Measurements from ENCODE around the gene PARG.
"Not testable (repeated sequence)": the region's sequence is repeated elsewhere in the genome, so short reads cannot be mapped to it uniquely, and the experiment has no call there.

The PARG gene

DNA sequence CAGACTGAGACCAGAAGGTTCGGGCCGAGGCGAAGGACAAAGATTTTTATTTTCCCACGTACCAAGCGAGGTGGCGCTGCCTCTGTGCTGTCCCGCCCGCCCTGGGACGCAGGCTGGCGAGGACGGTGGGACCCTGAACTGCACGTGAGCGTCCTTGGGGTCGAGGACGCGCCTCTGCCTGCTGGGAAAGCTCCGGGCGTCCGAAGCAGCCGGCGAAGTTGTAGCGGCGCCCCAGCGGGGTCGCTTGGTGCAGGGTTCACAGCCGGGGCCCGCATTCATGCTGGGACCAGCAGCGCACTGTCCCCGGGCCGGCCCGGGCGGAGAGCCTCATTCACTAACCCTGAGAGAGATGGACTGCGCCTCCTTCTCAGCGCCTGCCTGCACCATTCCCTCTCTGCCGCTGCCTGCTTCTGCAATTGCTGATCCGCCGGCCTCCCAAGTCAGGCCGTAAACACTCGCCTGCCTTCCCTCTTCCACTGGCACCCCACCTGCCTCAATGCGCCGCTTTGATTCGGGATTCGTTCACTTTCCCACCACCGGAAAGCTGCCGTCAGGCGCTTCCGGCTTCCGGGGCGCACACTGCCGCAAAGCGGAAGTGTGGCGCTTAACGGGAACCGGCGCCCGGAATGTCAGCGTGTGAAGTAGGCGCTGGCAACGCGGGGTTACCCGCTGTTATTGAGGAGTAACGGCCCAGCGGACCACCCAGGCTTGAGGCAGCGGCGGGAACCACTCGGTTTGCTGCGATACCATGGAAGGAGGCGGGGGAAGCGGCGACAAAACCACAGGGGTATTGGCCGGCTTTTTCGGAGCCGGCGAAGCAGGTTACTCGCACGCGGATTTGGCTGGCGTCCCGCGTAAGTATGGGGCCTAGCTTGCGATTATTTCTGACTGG is at the start of gene PARG, which contains the start of gene TIMM23B:
Gene PARG, minus strand, starts transcription at position 581 of the 892 bp plus-strand sequence. Its CDS starts 302 bp downstream, at position 279.
Gene TIMM23B, plus strand, starts transcription at position 607 of the 892 bp plus-strand sequence. Its CDS starts 142 bp downstream, at position 749.
- DNase-seq (ENCODE audit: extremely low spot score), result peak; percentile 65
- CTCF ChIA-PET, POLR2A ChIA-PET: not testable (repeated sequence)

DNA sequence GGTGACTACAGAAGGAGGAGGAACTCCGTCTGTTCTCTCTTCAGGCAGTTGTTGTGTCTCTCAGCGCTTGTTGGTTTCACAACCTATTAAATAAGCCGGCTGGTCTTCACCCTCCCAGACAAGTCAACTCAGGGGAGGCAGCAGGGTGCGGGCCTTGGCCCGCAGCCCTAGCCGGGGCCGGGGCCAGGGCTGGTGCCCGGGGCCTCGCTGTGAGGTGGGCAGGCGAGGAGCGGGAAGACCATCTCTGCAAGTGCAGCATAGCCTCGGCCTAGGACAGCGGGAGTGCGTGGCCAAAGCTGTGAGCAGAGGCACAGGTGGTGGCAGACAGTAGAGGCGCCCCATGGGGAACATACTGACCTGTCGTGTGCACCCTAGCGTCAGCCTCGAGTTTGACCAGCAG is 46.5 kb upstream of the PARG start, which contains the start of gene AGAP6:
Gene AGAP6, plus strand, starts transcription at position 31 of the 400 bp plus-strand sequence. Its CDS starts 310 bp downstream, at position 341.
- POLR2A ChIA-PET, result not testable (repeated sequence)

DNA sequence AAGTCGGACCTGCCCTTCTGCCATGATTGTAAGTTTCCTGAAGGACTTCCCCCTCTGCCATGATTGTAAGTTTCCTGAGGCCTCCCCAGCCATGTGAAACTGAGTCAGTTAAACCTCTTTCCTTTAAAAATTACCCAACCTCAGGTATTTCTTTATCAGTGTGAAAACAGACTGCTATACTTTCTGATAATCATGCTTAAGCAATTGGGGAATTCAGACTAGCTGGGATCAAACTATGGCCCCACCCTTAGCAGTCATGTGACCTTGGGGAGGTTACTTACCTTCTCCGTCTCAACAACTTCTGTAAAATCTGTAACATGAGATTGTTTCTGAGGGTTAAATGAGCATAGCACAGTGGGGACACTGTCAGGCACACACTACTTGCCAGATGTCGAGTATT is 45.4 kb upstream of the PARG start:
- CTCF ChIA-PET; POLR2A ChIA-PET; DNase-seq (ENCODE audit: extremely low spot score): not testable (repeated sequence)

More for the DNA sequence above, 46.5 kb upstream of the PARG start, which contains the start of gene AGAP6:
- DNase-seq (ENCODE audit: extremely low spot score); CTCF ChIA-PET: not testable (repeated sequence)

DNA sequence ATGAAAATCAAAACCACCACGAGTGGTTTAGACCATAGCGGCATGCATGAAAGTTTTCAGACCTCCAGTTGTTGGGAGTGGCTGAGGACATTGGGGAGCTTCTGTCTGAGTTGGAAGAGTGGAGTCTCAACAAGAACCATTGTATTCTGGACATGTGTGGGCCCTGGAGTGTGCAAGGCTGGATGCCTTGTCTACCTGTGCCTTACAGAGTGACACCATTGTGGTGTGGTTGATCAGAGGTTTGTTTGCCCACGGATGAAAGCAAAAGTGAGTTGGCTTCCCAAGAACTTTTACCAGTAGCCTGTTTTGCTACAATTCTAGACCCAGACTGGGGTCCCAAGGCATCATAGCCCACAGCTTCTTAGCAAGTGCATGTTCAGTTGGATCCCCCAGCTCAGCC is 35.9 kb upstream of the PARG start:
- DNase-seq (ENCODE audit: extremely low spot score); CTCF ChIA-PET; POLR2A ChIA-PET: not testable (repeated sequence)

DNA sequence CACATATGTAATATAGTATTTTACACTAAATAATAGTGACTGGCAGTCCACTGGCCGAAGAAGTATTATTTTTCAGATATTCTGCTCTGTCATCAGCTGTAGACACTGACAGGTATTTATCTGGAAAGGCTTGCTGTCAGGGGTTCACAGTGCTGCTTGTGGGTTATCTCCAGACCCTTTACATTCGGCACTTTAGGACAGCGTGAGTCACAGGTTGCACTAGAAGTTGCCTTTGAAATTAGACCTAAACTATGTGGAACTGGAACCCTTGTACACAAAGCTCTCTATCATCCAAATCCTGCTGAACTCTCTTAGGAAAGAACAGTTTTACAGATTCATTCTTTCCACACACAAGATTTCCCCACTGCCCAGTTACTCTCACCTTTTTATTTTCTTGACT is 30.3 kb upstream of the PARG start:
- CTCF ChIA-PET; DNase-seq (ENCODE audit: extremely low spot score); POLR2A ChIA-PET: not testable (repeated sequence)

DNA sequence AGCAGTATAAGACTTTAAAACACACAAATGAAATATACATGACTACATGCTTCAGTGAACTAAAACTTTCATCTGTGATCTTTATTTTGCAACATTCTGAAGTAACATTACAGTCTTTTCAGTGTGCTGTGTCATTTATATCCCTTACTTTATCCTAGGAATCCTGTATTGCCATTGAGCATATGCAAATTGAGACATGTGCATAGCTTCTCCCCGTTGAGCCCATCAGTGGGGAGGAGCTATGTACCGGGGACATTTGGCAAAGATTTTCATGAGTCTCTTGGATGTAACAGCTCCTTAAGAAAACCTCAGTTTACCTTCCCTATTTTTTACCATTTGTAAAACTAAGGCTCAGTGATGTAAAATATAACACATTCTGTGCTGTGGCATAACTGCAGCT is 29.6 kb upstream of the PARG start:
- POLR2A ChIA-PET, CTCF ChIA-PET: not testable (repeated sequence)

DNA sequence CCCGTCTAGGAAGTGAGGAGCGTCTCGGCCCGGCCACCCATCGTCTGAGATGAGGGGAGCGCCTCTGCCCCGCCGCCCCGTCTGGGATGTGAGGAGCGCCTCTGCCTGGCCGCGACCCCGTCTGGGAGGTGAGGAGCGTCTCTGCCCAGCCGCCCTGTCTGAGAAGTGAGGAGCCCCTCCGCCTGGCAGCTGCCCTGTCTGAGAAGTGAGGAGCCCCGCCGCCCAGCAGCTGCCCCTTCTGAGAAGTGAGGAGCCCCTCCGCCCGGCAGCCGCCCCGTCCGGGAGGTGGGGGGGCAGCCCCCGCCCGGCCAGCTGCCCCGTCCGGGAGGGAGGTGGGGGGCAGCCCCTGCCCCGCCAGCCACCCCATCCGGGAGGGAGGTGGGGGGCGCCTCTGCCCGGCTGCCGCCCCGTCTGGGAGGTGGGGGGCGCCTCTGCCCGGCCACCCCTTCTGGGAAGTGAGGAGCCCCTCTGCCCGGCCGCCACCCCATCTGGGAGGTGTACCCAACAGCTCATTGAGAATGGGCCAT is 28.6 kb upstream of the PARG start:
- CTCF ChIA-PET; POLR2A ChIA-PET; DNase-seq (ENCODE audit: extremely low spot score): not testable (repeated sequence)

More for the DNA sequence above, 29.6 kb upstream of the PARG start:
- DNase-seq (ENCODE audit: extremely low spot score), result not testable (repeated sequence)

DNA sequence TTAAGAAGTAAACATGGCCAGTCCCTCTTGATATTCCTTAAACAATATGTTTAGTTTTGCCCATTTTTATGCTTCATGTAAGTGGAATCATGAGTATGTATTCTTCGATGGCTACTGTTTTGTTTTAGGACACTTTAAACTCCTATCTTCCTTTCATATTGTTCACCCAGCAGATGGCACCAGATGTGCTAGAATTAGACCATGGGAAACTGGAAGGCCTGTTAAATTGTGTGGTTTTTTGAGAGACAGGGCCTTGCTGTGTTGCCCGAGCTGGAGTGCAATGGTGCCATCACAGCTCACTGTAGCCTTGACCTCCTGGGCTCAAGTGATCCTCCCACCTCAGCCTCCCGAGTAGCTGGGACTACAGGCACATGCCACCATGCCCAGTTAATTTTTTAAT is 11.3 kb upstream of the PARG start:
- not testable (repeated sequence) for DNase-seq (ENCODE audit: extremely low spot score)

DNA sequence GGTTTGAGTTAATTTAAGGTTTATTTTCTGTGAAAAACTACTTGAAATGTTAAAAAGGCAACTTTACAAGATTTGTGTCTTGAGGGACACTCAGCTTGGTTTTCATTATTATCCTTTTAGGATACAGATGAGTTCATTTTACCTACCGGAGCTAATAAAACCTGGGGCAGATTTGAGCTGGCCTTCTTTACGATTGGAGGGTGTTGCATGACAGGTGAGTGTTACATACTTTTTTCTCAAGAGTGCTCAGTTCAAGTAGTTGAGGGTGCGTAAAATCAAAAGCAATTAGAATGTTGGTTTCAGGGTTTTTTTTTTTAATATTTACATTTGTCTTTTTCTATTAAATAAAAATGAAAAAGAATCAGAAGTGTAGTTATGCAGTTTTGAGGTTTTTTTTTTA is 10.2 kb upstream of the PARG start:
- CTCF ChIA-PET; DNase-seq (ENCODE audit: extremely low spot score); POLR2A ChIA-PET: not testable (repeated sequence)

More for the DNA sequence above, 11.3 kb upstream of the PARG start:
- CTCF ChIA-PET, POLR2A ChIA-PET: not testable (repeated sequence)

DNA sequence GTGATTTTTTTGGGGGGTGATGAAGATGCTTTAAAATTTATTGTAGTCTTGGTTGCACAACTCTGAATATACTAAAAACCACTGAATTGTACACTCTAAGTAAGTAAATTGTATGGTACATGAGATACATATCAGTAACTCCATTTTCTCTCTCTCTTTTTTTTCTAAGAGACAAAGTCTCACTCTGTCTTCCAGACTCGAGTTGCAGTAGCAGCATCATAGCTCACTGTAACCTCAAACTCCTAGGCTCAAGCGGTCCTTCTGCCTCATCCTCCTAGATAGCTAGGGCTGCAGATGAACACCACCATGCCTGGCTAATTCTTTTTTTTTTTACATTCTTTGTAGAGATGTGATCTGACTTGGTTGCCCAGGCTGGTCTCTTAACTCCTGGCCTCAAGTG is 6.9 kb upstream of the PARG start:
- CTCF ChIA-PET; DNase-seq (ENCODE audit: extremely low spot score); POLR2A ChIA-PET: not testable (repeated sequence)

DNA sequence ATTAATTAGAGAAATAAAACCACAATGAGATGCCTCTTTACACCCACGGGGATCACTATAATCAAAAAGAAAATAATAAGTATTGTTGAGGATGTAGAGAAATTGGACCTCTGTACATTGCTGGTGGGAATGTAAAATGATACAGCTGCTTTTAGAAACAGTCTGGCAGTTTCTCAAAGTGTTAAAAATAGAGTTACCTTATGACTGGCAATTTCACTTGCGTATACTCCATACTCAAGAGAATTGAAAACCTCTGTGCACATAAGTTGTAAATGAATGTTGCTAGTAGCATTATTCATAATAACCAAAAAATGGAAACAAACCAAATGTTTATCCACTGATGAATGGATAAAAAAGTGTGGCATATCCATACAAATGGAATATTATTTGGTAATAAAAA is 6.3 kb upstream of the PARG start:
- CTCF ChIA-PET; DNase-seq (ENCODE audit: extremely low spot score); POLR2A ChIA-PET: not testable (repeated sequence)

DNA sequence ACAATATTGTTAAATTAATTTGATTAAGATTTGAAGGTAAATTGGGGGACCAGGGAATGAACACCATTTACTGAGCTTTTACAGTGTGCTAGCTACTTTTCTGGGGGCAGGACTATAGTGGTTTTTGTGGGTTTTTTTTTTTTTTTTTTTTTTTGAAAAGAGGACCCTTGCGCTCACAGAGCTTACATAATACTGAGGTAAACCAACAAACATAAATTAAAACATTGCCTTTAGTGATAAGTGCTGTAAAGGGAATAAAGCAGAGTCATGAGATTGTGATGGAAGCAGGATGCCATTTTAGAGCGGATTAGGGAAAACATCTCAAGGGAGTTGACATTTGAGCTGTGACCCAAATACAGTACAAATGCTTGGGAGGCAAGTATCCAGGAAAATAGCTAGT is 1.8 kb upstream of the PARG start:
- CTCF ChIA-PET; DNase-seq (ENCODE audit: extremely low spot score): not testable (repeated sequence)
- POLR2A ChIA-PET, result interaction anchor here (0.7 kb wide), 1 partner anchor 410 kb away, joined by 6 read pairs; no protein-coding TSS in a partner anchor

DNA sequence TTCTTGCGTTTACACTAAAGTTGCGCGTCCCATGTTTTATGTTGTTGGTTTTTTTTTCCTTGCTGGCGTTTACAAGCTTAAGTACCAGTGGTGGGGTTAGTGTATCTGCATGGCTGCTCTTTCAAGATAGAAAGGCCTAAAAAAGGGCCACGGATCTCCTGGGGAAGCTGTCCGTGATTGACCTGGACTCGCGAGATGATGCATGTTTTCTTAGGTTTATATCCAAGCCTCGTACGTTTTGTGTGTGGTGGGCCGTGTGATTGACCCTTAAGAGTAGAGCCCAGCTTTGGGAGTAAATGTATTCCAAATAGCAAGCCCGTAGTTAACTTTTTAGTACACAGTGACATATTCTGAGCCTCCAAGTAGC is 495 bp upstream of the PARG start:
- POLR2A ChIA-PET; CTCF ChIA-PET; DNase-seq (ENCODE audit: extremely low spot score): not testable (repeated sequence)

DNA sequence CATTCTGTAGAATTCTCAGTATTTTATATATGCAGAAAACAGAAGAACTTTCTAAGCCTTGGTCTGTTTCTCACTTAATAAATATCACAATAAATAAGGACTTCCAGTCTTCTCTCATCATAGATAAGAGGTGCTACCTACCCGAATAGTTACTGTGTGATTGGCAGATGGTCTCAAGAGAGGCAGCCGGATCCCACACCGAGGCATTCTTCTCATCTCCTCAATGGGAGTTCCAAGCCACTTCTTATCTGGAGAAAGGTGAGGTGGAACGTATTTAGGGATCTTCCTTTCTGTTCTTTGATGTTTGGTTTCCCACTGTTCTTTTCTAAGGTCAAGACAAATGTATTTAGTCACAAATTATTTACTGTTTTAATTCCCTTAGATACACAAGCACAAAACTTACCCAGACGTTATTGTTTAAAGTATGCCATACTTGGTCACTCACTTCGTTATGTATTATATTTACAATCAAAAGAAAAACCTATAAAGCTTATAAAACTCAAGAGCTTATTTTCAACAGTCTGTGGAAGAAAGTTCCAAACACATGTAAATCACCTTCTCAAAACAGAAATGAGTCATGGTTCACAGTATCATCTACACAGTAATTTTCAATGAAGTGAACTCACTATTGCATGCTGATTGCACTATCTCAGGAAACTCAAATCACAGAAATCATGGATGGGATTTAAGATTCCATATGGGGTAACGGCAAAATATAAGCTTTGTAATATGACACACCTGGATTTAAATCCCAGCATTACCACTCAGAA is 9.7 kb downstream of the PARG start:
- DNase-seq (ENCODE audit: extremely low spot score); POLR2A ChIA-PET; CTCF ChIA-PET: not testable (repeated sequence)

DNA sequence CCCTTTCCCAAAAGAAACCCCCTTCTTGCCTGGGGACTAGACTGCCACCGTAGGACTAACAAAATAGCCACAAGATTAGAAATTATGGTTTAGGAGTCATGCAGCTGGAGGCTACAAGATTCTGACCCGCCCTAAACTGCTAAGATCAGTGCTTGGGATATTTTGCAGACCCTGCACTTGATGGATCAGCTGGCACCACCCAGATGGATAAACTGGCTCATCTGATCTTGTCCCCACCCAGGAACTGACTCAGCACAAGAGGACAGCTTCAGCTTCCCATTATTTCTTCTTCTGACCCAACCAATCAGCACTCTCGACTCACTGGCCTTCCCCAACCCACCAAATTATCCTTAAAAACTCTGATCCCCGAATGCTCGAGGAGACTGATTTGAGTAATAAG is 10.6 kb downstream of the PARG start:
- CTCF ChIA-PET; POLR2A ChIA-PET; DNase-seq (ENCODE audit: extremely low spot score): not testable (repeated sequence)

DNA sequence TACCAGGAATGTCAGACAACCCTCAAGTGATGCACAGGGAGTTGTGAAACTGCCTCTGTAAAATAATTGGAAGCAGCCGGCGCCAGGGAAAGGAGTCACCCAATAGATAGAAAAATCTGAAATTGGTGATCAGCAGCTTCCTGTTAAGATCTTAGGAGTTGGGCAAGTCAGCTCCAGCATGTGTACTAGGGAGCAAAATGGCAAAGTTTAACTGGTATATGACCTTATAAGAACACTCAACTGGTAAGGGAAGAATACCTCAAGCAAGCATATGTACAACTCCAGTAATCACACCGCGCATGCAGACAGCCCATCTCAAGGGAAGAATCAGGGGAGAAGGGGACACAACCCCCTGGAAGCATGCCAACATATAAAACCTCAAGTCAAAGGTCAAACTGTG is 18.3 kb downstream of the PARG start:
- POLR2A ChIA-PET; CTCF ChIA-PET; DNase-seq (ENCODE audit: extremely low spot score): not testable (repeated sequence)

DNA sequence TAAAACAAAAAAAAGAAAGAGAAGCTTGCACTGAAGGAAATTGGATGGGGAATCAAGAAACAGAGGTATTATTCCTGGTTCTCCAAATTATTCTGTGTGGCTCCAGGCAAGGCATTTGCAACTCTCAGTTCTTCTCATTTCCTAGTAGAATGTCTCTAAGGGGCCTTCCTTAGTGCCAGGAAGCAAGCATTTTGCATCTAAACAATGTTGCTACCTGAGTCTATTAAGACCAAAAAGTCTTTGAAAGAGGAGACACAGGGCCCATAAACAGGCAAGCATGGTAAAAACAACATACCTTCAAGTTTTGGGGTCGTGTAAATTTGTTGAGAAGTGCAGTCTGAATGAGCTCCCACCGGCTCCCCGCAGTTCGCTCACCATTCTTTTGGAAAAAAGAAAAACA is 19.8 kb downstream of the PARG start:
- DNase-seq (ENCODE audit: extremely low spot score); POLR2A ChIA-PET; CTCF ChIA-PET: not testable (repeated sequence)

DNA sequence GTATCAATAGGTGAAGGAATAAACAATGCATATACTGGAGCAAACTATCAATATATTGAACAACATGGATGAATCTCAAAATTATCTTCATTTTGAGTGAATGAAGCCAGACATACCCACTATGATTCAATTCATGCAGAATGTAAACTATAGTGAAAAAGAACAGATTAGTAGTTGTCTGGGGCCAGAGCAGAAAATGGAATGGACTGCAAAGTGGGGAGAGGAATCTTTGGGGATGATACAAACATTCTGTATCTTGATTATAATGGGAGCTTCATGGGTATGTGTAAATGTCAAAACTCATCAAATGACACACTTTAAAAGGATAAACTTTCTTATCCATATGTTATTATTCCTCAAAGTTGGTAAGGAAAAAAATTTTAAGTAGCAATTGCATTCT is 23.9 kb downstream of the PARG start:
- CTCF ChIA-PET; DNase-seq (ENCODE audit: extremely low spot score); POLR2A ChIA-PET: not testable (repeated sequence)

DNA sequence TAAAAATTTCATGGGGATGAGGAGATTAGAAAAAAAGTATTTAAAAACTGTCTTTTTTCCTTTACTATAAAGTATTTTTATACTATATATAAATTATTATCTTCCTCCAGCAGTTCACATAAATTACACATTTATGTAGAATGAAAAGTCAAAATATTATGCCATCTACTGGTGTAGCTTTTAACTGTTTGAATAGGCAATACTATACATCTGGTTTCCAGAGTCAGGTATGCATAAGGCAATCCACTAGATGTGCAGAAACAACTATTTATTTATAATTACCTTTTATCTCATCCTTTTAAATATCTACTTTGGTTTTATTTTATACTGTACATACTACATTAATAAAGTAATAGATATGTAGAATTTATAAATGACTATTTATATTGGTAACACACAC is 25.4 kb downstream of the PARG start:
- DNase-seq (ENCODE audit: extremely low spot score); CTCF ChIA-PET; POLR2A ChIA-PET: not testable (repeated sequence)
